Body of pancreas (tissue), 4 donors: ENCODE measurements around the gene ZSCAN20. TPM values are rescaled to one million over a fixed set of nuclear protein-coding genes. Genes with fewer than 3 reads are reported as not detected.

Experiments
- ATAC-seq: fragments of 150-250 bp; one replicate; pipeline ENCODE4 v1.9.1; 2016
- DNase-seq, 4 donors: peaks; one replicate each; pipeline ENCODE4 v3.0.0-alpha.2; 2019
- H3K27ac ChIP-seq, 4 donors: fragments of 200-600 bp; sonication (generic); 1 replicate in 3 of 4; 2 replicates in 1 of 4; pipeline versions ENCODE4 v1.5.1 to v1.6.1; 2016 to 2019; ENCODE audit warnings: mild to moderate bottlenecking in 1 of 4, mixed read lengths in 1 of 4, moderate library complexity in 1 of 4
- H3K27me3 ChIP-seq, 2 donors: fragments of 200-600 bp; sonication (generic); one replicate each; pipeline ENCODE4 v1.6.0; 2016; ENCODE audit warnings: mild to moderate bottlenecking in 1 of 2
- H3K36me3 ChIP-seq, 2 donors: fragments of 200-600 bp; sonication (generic); replicated peaks in 1 of 2; 2 replicates each; pipeline ENCODE4 v1.5.1; 2016; ENCODE audit warnings: low read depth in 2 of 2; ENCODE audit not compliant: insufficient read depth in 1 of 2
- H3K4me1 ChIP-seq: fragments of 200-600 bp; sonication (generic); one replicate; pipeline ENCODE4 v1.6.0; 2016
- H3K4me3 ChIP-seq, 2 donors: fragments of 200-600 bp; sonication (generic); 1 replicate in 1 of 2; 2 replicates in 1 of 2; pipeline ENCODE4 v1.5.1; 2016 to 2019
- H3K9me3 ChIP-seq, 3 donors: fragments of 200-600 bp; sonication (generic); 1 replicate in 2 of 3; 2 replicates in 1 of 3; pipeline ENCODE4 v1.5.1; 2016
- POLR2A ChIP-seq, 3 donors: fragments of 450-650 bp; IDR thresholded peaks; one replicate each; pipeline ENCODE4 v1.6.1; 2016; ENCODE audit warnings: antibody characterized with exemption in 3 of 3, mild to moderate bottlenecking in 2 of 3
- WGBS, 2 donors: methylation state at CpG; one replicate each; pipeline ENCODE4 v1.1.5; 2017; 5-methylcytosine and 5-hydroxymethylcytosine counted together
- intact Hi-C: fragments of 100-400 bp; cut with DNase I; formaldehyde crosslinking; loops from one replicate; pipeline ENCODE4 v1.15.1; 2023
- total RNA-seq, 2 donors: library from RNA; depleted of rRNA; stranded (reverse); fragments of >200 nt; gene quantifications; one replicate each; pipeline ENCODE4 v1.1.0, GENCODE V29; 2016
- TF ChIP-seq, protein P1 (sequence below), 7 experiments: fragments of 450-650 bp in 4 of 7; fragments of 200-600 bp in 3 of 7; sonication (generic) in 3 of 7; IDR thresholded peaks; one replicate each; pipeline ENCODE4 v1.5.1; 2016 to 2019; ENCODE audit warnings: antibody characterized with exemption in 7 of 7

ZSCAN20 gene
- total RNA-seq, 2 donors from 2014 or later: 3.0 to 3.6 TPM

GRCh38 chr1:33455539-33456501 is 16.6 kb upstream of the ZSCAN20 start:
- H3K4me1 ChIP-seq: no peaks in the 10 kb centered on the region
- H3K9me3 ChIP-seq: no peaks in the 10 kb centered on the region
- H3K4me3 ChIP-seq: no peak overlapping the region
- ATAC-seq: peak; percentile 83
- TF ChIP-seq POLR2A (IDR thresholded peaks at IDR 0.05): no peak
- TF ChIP-seq, protein P1, sequence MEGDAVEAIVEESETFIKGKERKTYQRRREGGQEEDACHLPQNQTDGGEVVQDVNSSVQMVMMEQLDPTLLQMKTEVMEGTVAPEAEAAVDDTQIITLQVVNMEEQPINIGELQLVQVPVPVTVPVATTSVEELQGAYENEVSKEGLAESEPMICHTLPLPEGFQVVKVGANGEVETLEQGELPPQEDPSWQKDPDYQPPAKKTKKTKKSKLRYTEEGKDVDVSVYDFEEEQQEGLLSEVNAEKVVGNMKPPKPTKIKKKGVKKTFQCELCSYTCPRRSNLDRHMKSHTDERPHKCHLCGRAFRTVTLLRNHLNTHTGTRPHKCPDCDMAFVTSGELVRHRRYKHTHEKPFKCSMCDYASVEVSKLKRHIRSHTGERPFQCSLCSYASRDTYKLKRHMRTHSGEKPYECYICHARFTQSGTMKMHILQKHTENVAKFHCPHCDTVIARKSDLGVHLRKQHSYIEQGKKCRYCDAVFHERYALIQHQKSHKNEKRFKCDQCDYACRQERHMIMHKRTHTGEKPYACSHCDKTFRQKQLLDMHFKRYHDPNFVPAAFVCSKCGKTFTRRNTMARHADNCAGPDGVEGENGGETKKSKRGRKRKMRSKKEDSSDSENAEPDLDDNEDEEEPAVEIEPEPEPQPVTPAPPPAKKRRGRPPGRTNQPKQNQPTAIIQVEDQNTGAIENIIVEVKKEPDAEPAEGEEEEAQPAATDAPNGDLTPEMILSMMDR (IDR thresholded peaks at IDR 0.05): peak; percentile 20 to 80 (median 58)
- peak; percentile 34 to 66 (median 54) for DNase-seq
- no peaks in the 10 kb centered on the region for H3K36me3 ChIP-seq
- WGBS, 2 donors: 36 to 40% methylated on average over 8 of the region's 8 CpGs
- H3K27me3 ChIP-seq: no peaks in the 10 kb centered on the region
- intact Hi-C loops: no loop called here
- peak overlapping the region in 1 of 4 donors; percentile 15 for H3K27ac ChIP-seq

- intact Hi-C loops: no loop called here
- no peak overlapping the region for H3K4me3 ChIP-seq
- ATAC-seq (no peak), DNase-seq (no peak)
- H3K4me1 ChIP-seq: no peaks in the 10 kb centered on the region
- no peaks in the 10 kb centered on the region for H3K9me3 ChIP-seq
- no peaks in the 10 kb centered on the region for H3K36me3 ChIP-seq
- no peaks in the 10 kb centered on the region for H3K27me3 ChIP-seq
- peak overlapping the region in 1 of 4 donors; percentile 15 for H3K27ac ChIP-seq
- 47 to 60% methylated on average over 6 of the region's 6 CpGs for WGBS, 2 donors
- TF ChIP-seq POLR2A (IDR thresholded peaks at IDR 0.05): no peak
- TF ChIP-seq, protein P1 (IDR thresholded peaks at IDR 0.05): no peak
These were observed 16.0 kb upstream of the ZSCAN20 start for GRCh38 chr1:33456502-33456886.

- 72 to 78% methylated on average over 4 of the region's 4 CpGs for WGBS, 2 donors
- Histone ChIP-seq H3K4me3 (no peak overlapping the region), H3K27me3 (no peaks in the 10 kb centered on the region), H3K9me3 (no peaks in the 10 kb centered on the region), H3K4me1 (no peaks in the 10 kb centered on the region), H3K36me3 (no peaks in the 10 kb centered on the region), H3K27ac (no peak overlapping the region)
- TF ChIP-seq POLR2A (IDR thresholded peaks at IDR 0.05): no peak
- TF ChIP-seq, protein P1 (IDR thresholded peaks at IDR 0.05): no peak
- DNase-seq (no peak), ATAC-seq (no peak)
- intact Hi-C loops: loop anchor here (10.0 kb wide), 2 partner anchors 165 to 365 kb away; no protein-coding TSS in a partner anchor
These were observed 12.8 kb upstream of the ZSCAN20 start for GRCh38 chr1:33459691-33460090.

- WGBS, 2 donors: 79 to 81% methylated on average over 3 of the region's 3 CpGs
- H3K27ac ChIP-seq: no peak overlapping the region
- no peaks in the 10 kb centered on the region for H3K36me3 ChIP-seq
- no peak overlapping the region for H3K4me3 ChIP-seq
- no peak for TF ChIP-seq POLR2A (IDR thresholded peaks at IDR 0.05)
- TF ChIP-seq, protein P1 (IDR thresholded peaks at IDR 0.05): no peak
- ATAC-seq (no peak), DNase-seq (no peak)
- no peaks in the 10 kb centered on the region for H3K4me1 ChIP-seq
- intact Hi-C loops: loop anchor here (10.0 kb wide), 2 partner anchors 165 to 365 kb away; no protein-coding TSS in a partner anchor
- H3K9me3 ChIP-seq: no peaks in the 10 kb centered on the region
- no peaks in the 10 kb centered on the region for H3K27me3 ChIP-seq
These were observed 12.3 kb upstream of the ZSCAN20 start for GRCh38 chr1:33460144-33460543.
